H1 (cell line): ENCODE data around the gene VSTM4. TPM values are rescaled to one million over a fixed set of nuclear protein-coding genes. Genes with fewer than 3 reads are reported as not detected.

Experiments used
- CTCF ChIA-PET: fragments of 300-600 bp; sonication (Branson Sonifier 250); formaldehyde crosslinking; loops from one replicate; lab custom pipeline; 2021; ENCODE audit not compliant: partially characterized antibody; lab: Charles Lee
- POLR2A ChIA-PET: fragments of 300-600 bp; sonication (Branson Sonifier 250); formaldehyde crosslinking; loops from one replicate; lab custom pipeline; 2021; ENCODE audit warnings: inconsistent platforms; ENCODE audit not compliant: partially characterized antibody; lab: Charles Lee
- DNase-seq, 2 experiments: peaks; one replicate each; pipeline versions ENCODE4 v3.0.0 to v3.0.0-alpha.2; 2010 to 2022; ENCODE audit warnings: low spot score in 2 of 2, low read depth in 1 of 2, mixed read lengths in 1 of 2
- FAIRE-seq: peaks from 2 replicates; lab custom pipeline; 2011; peaks lifted over from hg19 to GRCh38; lab: Jason Lieb, UNC
- H2AFZ ChIP-seq: 2 replicates; pipeline ENCODE4 v1.8.1; 2012; ENCODE audit warnings: low read length, inconsistent platforms
- H2AK5ac ChIP-seq: 2 replicates; pipeline ENCODE4 v1.6.1; 2013; ENCODE audit warnings: low read depth, low read length
- H2BK120ac ChIP-seq: replicated peaks from 2 replicates; pipeline ENCODE3; 2013; ENCODE audit warnings: low read depth, low read length, inconsistent platforms
- H2BK12ac ChIP-seq: 2 replicates; pipeline ENCODE4 v1.6.1; 2013; ENCODE audit warnings: low read depth, low read length
- H2BK15ac ChIP-seq: 2 replicates; pipeline ENCODE4 v1.6.1; 2013; ENCODE audit warnings: low read length
- H2BK20ac ChIP-seq: 2 replicates; pipeline ENCODE4 v1.6.1; 2013; ENCODE audit warnings: low read length
- H2BK5ac ChIP-seq: 2 replicates; pipeline ENCODE4 v1.6.1; 2013; ENCODE audit warnings: low read depth, low read length
- H3K14ac ChIP-seq: 2 replicates; pipeline ENCODE4 v1.6.1; 2013; ENCODE audit warnings: inconsistent platforms; ENCODE audit not compliant: insufficient read length
- H3K18ac ChIP-seq: 2 replicates; pipeline ENCODE4 v1.6.1; 2013; ENCODE audit warnings: low read length; ENCODE audit errors: extremely low read depth
- H3K23ac ChIP-seq: 2 replicates; pipeline ENCODE4 v1.6.1; 2013; ENCODE audit warnings: inconsistent platforms; ENCODE audit not compliant: insufficient read length
- H3K23me2 ChIP-seq: 2 replicates; pipeline ENCODE4 v1.6.1; 2013; ENCODE audit warnings: low read depth, low read length
- H3K27ac ChIP-seq: 2 replicates; pipeline ENCODE4 v1.6.1; 2011; ENCODE audit warnings: low read depth, low read length, inconsistent platforms
- H3K27me3 ChIP-seq, 4 experiments: replicated peaks in 1 of 4; 1 replicate in 1 of 4; 2 replicates in 3 of 4; pipeline versions ENCODE4 v1.6.1 to v1.8.1; 2011 to 2013; ENCODE audit warnings: low read length in 3 of 4, mild to moderate bottlenecking in 3 of 4, inconsistent platforms in 2 of 4, mixed read lengths in 2 of 4, moderate library complexity in 1 of 4; ENCODE audit not compliant: control insufficient read depth in 3 of 4, insufficient read depth in 3 of 4; ENCODE audit errors: extremely low read depth in 1 of 4
- H3K36me3 ChIP-seq, 4 experiments: 2 replicates each; pipeline versions ENCODE4 v1.6.1 to v1.8.1; 2011 to 2013; ENCODE audit warnings: mild to moderate bottlenecking in 4 of 4, low read length in 3 of 4, moderate library complexity in 2 of 4, control low read depth in 1 of 4, inconsistent platforms in 1 of 4; ENCODE audit not compliant: insufficient read depth in 4 of 4, control insufficient read depth in 2 of 4
- H3K4ac ChIP-seq: replicated peaks from 2 replicates; pipeline ENCODE3; 2013; ENCODE audit warnings: low read length, low read depth, mixed read lengths, inconsistent platforms; ENCODE audit not compliant: insufficient read length
- H3K4me1 ChIP-seq, 4 experiments: replicated peaks in 1 of 4; 1 replicate in 1 of 4; 2 replicates in 3 of 4; pipeline versions ENCODE4 v1.6.1 to v1.8.1; 2011 to 2013; ENCODE audit warnings: low read length in 3 of 4, inconsistent platforms in 2 of 4, mixed read lengths in 1 of 4; ENCODE audit not compliant: insufficient read depth in 4 of 4, control insufficient read depth in 3 of 4
- H3K4me2 ChIP-seq, 2 experiments: 2 replicates each; pipeline versions ENCODE4 v1.6.1 to v1.8.1; 2011 to 2013; ENCODE audit warnings: low read depth in 2 of 2, low read length in 2 of 2, control low read depth in 1 of 2, inconsistent platforms in 1 of 2, mild to moderate bottlenecking in 1 of 2; ENCODE audit not compliant: insufficient read depth in 1 of 2
- H3K4me3 ChIP-seq, 4 experiments: fragments of 200-600, 300-600 bp in 1 of 4; sonication (generic), shearing (Covaris generic), sonication (Bioruptor Twin) in 1 of 4; 2 replicates each; pipeline versions ENCODE4 v1.5.1 to v1.8.1; 2011 to 2016; ENCODE audit warnings: low read length in 4 of 4, low read depth in 3 of 4, control low read depth in 2 of 4, inconsistent platforms in 2 of 4, mild to moderate bottlenecking in 2 of 4, mixed read lengths in 1 of 4, moderate library complexity in 1 of 4; ENCODE audit not compliant: insufficient read depth in 2 of 4; ENCODE audit errors: extremely low read depth in 1 of 4
- H3K56ac ChIP-seq: replicated peaks from 2 replicates; pipeline ENCODE3; 2013; ENCODE audit warnings: low read depth, mild to moderate bottlenecking, mixed read lengths, low read length, inconsistent platforms; ENCODE audit not compliant: insufficient read length
- H3K79me1 ChIP-seq: 2 replicates; pipeline ENCODE4 v1.6.1; 2013; ENCODE audit warnings: low read depth, low read length, control low read depth
- H3K79me2 ChIP-seq, 2 experiments: 2 replicates each; pipeline versions ENCODE4 v1.6.1 to v1.8.1; 2012 to 2013; ENCODE audit warnings: low read length in 2 of 2, mild to moderate bottlenecking in 2 of 2, inconsistent platforms in 1 of 2; ENCODE audit not compliant: insufficient read depth in 2 of 2, control insufficient read depth in 1 of 2
- H3K9ac ChIP-seq, 4 experiments: replicated peaks in 1 of 4; 1 replicate in 1 of 4; 2 replicates in 3 of 4; pipeline versions ENCODE4 v1.6.1 to v1.8.1; 2011 to 2013; ENCODE audit warnings: low read depth in 3 of 4, low read length in 3 of 4, control low read depth in 2 of 4, mild to moderate bottlenecking in 2 of 4, moderate library complexity in 2 of 4, inconsistent platforms in 1 of 4; ENCODE audit errors: extremely low read depth in 1 of 4
- H3K9me3 ChIP-seq, 2 experiments: 2 replicates each; pipeline versions ENCODE4 v1.6.1 to v1.8.1; 2012 to 2013; ENCODE audit warnings: mild to moderate bottlenecking in 2 of 2, moderate library complexity in 2 of 2, control low read depth in 1 of 2, inconsistent platforms in 1 of 2, low read depth in 1 of 2, low read length in 1 of 2, mixed read lengths in 1 of 2; ENCODE audit not compliant: insufficient read depth in 2 of 2
- H4K20me1 ChIP-seq, 2 experiments: replicated peaks in 1 of 2; 2 replicates each; pipeline versions ENCODE3 to v1.8.1; 2011 to 2013; ENCODE audit warnings: inconsistent platforms in 2 of 2, low read length in 2 of 2, mild to moderate bottlenecking in 1 of 2; ENCODE audit not compliant: insufficient read depth in 2 of 2, control insufficient read depth in 1 of 2
- H4K5ac ChIP-seq: 2 replicates; pipeline ENCODE4 v1.6.1; 2013; ENCODE audit warnings: low read length, low read depth, mixed read lengths, inconsistent platforms; ENCODE audit not compliant: insufficient read length
- H4K8ac ChIP-seq: 2 replicates; pipeline ENCODE4 v1.8.0; 2013; ENCODE audit warnings: mild to moderate bottlenecking, moderate library complexity, low read length, inconsistent platforms; ENCODE audit not compliant: insufficient read depth; ENCODE audit errors: extremely low read depth
- H4K91ac ChIP-seq: replicated peaks from 2 replicates; pipeline ENCODE3; 2013; ENCODE audit warnings: low read length, mixed read lengths, inconsistent platforms; ENCODE audit not compliant: insufficient read length
- ASH2L ChIP-seq: fragments of 200-600, 300-600 bp; sonication (generic); IDR thresholded peaks from one replicate; pipeline ENCODE4 v1.7.1; 2017; ENCODE audit warnings: low read length
- ATF3 ChIP-seq: IDR thresholded peaks from 2 replicates; pipeline ENCODE4 v1.6.1; 2011; ENCODE audit warnings: low read depth, mild to moderate bottlenecking, low read length; ENCODE audit not compliant: insufficient read depth
- BRCA1 ChIP-seq: IDR thresholded peaks from 2 replicates; pipeline ENCODE4 v1.6.1; 2012; ENCODE audit warnings: low read depth, low read length, improper control_type of control experiment
- CREB1 ChIP-seq: IDR thresholded peaks from 2 replicates; pipeline ENCODE4 v1.6.1; 2012; ENCODE audit warnings: inconsistent platforms
- GABPA ChIP-seq: IDR thresholded peaks from 2 replicates; pipeline ENCODE4 v1.6.1; 2011; ENCODE audit warnings: mild to moderate bottlenecking, low read length, moderate library complexity, borderline replicate concordance; ENCODE audit not compliant: insufficient read depth
- TBP ChIP-seq: IDR thresholded peaks from 2 replicates; pipeline ENCODE4 v1.6.1; 2011; ENCODE audit warnings: low read depth, low read length, improper control_type of control experiment
- WGBS, 2 experiments: shearing (Covaris generic) in 1 of 2; methylation state at CpG; one replicate each; pipeline versions ENCODE4 v1.1.6 to v1.1.7; 2013 to 2015; ENCODE audit warnings: low lambda C conversion rate in 2 of 2, mixed read lengths in 2 of 2, inconsistent platforms in 1 of 2, low coverage in 1 of 2, missing lambda C conversion rate in 1 of 2; ENCODE audit not compliant: insufficient replicate concordance in 2 of 2, insufficient coverage in 1 of 2, insufficient read length in 1 of 2; ENCODE audit errors: extremely low coverage in 1 of 2, missing lambda C conversion rate in 1 of 2; 5-methylcytosine and 5-hydroxymethylcytosine counted together
- polyA plus RNA-seq, 7 experiments: library from polyadenylated mRNA; depleted of rRNA in 3 of 7; stranded (reverse) in 5 of 7; unstranded in 2 of 7; fragments of >200 nt in 5 of 7; fragments of 200-250 nt in 2 of 7; gene quantifications; 1 replicate in 5 of 7; 2 replicates in 1 of 7; 4 replicates in 1 of 7; pipeline versions ENCODE4 v1.2.1 to v1.2.3, GENCODE V29; 2011 to 2013; ENCODE audit warnings: missing spikeins in 2 of 7, mixed read lengths in 2 of 7
- total RNA-seq: library from RNA; stranded (reverse); fragmentation: NEBNext Ultra II Directional; extraction: Animal tissue kit (Norgen Biotek cat#: 25700); gene quantifications from 2 replicates; pipeline ENCODE4 v1.2.1, GENCODE V29; 2021

VSTM4 gene
- total and polyA plus RNA-seq, 2 of the 8 experiments (the other 6 are each of a cell fraction or from before 2014, with no cell fraction given) = 0.48 to 0.73 TPM

GRCh38 chr10:49090696-49091380, 24.5 kb downstream of the VSTM4 start:
- CTCF ChIA-PET = interaction anchor here (0.7 to 1.6 kb wide), 2 partner anchors 13 to 433 kb away, joined by 3 read pairs; no protein-coding TSS in a partner anchor
- no peak overlapping the region for H3K4ac ChIP-seq
- no peak overlapping the region for H3K14ac ChIP-seq
- no peak overlapping the region for H2BK12ac ChIP-seq
- no peaks in the 10 kb centered on the region for H3K23me2 ChIP-seq
- no peak overlapping the region for H2BK15ac ChIP-seq
- H4K5ac ChIP-seq = no peak overlapping the region
- H4K8ac ChIP-seq = no peak overlapping the region
- H3K23ac ChIP-seq = no peak overlapping the region
- no peak overlapping the region for H3K27ac ChIP-seq
- no peak overlapping the region for H3K56ac ChIP-seq
- FAIRE-seq (no peak), DNase-seq (no peak)
- H2AK5ac ChIP-seq = no peak overlapping the region
- no peaks in the 10 kb centered on the region for H3K36me3 ChIP-seq
- H3K4me1 ChIP-seq = peaks cover 0 to 2% (median 0%) of the 10 kb centered on the region in 4 experiments; a peak in 2 of 7 replicates
- no peaks in the 10 kb centered on the region for H4K20me1 ChIP-seq
- POLR2A ChIA-PET = no interaction called here
- H3K9me3 ChIP-seq = peaks cover 0 to 11% of the 10 kb centered on the region in 2 experiments; a peak in 1 of 4 replicates
- no peak overlapping the region for H3K18ac ChIP-seq
- H3K27me3 ChIP-seq = no peaks in the 10 kb centered on the region
- no peak overlapping the region for H3K9ac ChIP-seq
- no peak overlapping the region for H3K4me3 ChIP-seq
- no peaks in the 10 kb centered on the region for H3K79me1 ChIP-seq
- 77% methylated on average over 4 of the region's 6 CpGs; no CpG with 5 or more reads in 1 of the 2 experiments for WGBS, 2 experiments
- no peak overlapping the region for H2BK20ac ChIP-seq
- no peak overlapping the region for H2BK5ac ChIP-seq
- TF ChIP-seq ATF3 (no peak), GABPA (no peak), ASH2L (no peak), TBP (no peak), BRCA1 (no peak), CREB1 (no peak)
- no peak overlapping the region for H2BK120ac ChIP-seq
- no peak overlapping the region for H2AFZ ChIP-seq
- no peak overlapping the region for H4K91ac ChIP-seq
- H3K4me2 ChIP-seq = no peak overlapping the region
- H3K79me2 ChIP-seq = no peaks in the 10 kb centered on the region
